Epithelial cell of proximal tubule (primary cell): Measurements from ENCODE around the gene PDIK1L. TPM values are rescaled to one million over a fixed set of nuclear protein-coding genes. Genes with fewer than 3 reads are reported as not detected.

Experiments used
- DNase-seq: peaks from one replicate; pipeline ENCODE4 v3.0.0-alpha.2; 2011; ENCODE audit warnings: low read depth
- H3K4me3 ChIP-seq: 2 replicates; pipeline ENCODE4 v1.5.1; 2011; ENCODE audit warnings: low read depth, mild to moderate bottlenecking, low read length
- CTCF ChIP-seq: conservative IDR thresholded peaks from 2 replicates; pipeline ENCODE4 v1.5.1; 2012; ENCODE audit warnings: low read depth, mild to moderate bottlenecking, low read length
- total RNA-seq: library from RNA; depleted of rRNA; stranded (reverse); fragments of >200 nt; gene quantifications from 2 replicates; pipeline ENCODE4 v1.2.3, GENCODE V29; 2015

The PDIK1L gene
- total RNA-seq, 1 donor from 2014 or later: 12.3 TPM

- no peak for DNase-seq
- TF ChIP-seq CTCF: no peak
- H3K4me3 ChIP-seq: no peak overlapping the region
Measured at GRCh38 chr1:26155370-26156284, 44.0 kb downstream of the PDIK1L start.

GRCh38 chr1:26156285-26157038 lies 44.8 kb downstream of the PDIK1L start:
- DNase-seq: no peak
- no peak for TF ChIP-seq CTCF
- H3K4me3 ChIP-seq: no peak overlapping the region

GRCh38 chr1:26158271-26158907 lies 46.8 kb downstream of the PDIK1L start:
- H3K4me3 ChIP-seq: no peak overlapping the region
- no peak for TF ChIP-seq CTCF
- no peak for DNase-seq

GRCh38 chr1:26158908-26159742 lies 47.5 kb downstream of the PDIK1L start, which contains the start of gene FAM110D:
TSS of gene FAM110D (plus strand) at chr1:26159079. CDS start at chr1:26161292, 2,213 bp downstream.
- H3K4me3 ChIP-seq: no peak within 1 kb of the TSS
- DNase-seq: no peak
- TF ChIP-seq CTCF: no peak

GRCh38 chr1:26159743-26160039 lies 48.1 kb downstream of the PDIK1L start:
- H3K4me3 ChIP-seq: no peak overlapping the region
- DNase-seq: no peak
- TF ChIP-seq CTCF: no peak
